CD4-positive, CD25-positive, alpha-beta regulatory T cell (primary cell): Measurements from ENCODE around the gene LMAN1L. TPM values are rescaled to one million over a fixed set of nuclear protein-coding genes. Genes with fewer than 3 reads are reported as not detected.

Source experiments
- ATAC-seq, 2 donors: fragments of 150-1000 bp; cut with Tn5 transposase; one replicate each; pipeline ENCODE4 v1.10.0; 2021; ENCODE audit warnings: low read depth in 2 of 2, moderate number of reproducible peaks in 2 of 2, moderate library complexity in 1 of 2
- DNase-seq, 3 donors: peaks; one replicate each; pipeline versions ENCODE4 v3.0.0 to v3.0.0-alpha.2; 2012 to 2022; ENCODE audit warnings: mixed read lengths in 1 of 3
- H3K27ac ChIP-seq: one replicate; pipeline ENCODE4 v1.7.0; 2013; ENCODE audit warnings: mild to moderate bottlenecking, low read length; ENCODE audit not compliant: insufficient read depth, poor library complexity, severe bottlenecking
- H3K27me3 ChIP-seq: one replicate; pipeline ENCODE4 v1.7.0; 2013; ENCODE audit warnings: low read length; ENCODE audit not compliant: control insufficient read depth, insufficient read depth
- H3K36me3 ChIP-seq: one replicate; pipeline ENCODE4 v1.7.0; 2013; ENCODE audit warnings: mild to moderate bottlenecking, low read length, moderate library complexity; ENCODE audit not compliant: control insufficient read depth, insufficient read depth
- H3K4me1 ChIP-seq: 2 replicates; pipeline ENCODE4 v1.7.0; 2013; ENCODE audit warnings: mild to moderate bottlenecking, low read length; ENCODE audit not compliant: insufficient read depth, control insufficient read depth, poor library complexity, severe bottlenecking
- H3K4me3 ChIP-seq: one replicate; pipeline ENCODE4 v1.7.0; 2013; ENCODE audit warnings: low read depth, mild to moderate bottlenecking, low read length, moderate library complexity
- H3K9me3 ChIP-seq, 2 experiments: 1 replicate in 1 of 2; 2 replicates in 1 of 2; pipeline ENCODE4 v1.7.0; 2013; ENCODE audit warnings: low read length in 2 of 2, mild to moderate bottlenecking in 1 of 2, moderate library complexity in 1 of 2; ENCODE audit not compliant: control insufficient read depth in 2 of 2
- H3K27ac Mint-ChIP-seq, 3 donors: one replicate each; pipeline ENCODE4 v1.8.0; 2020 to 2022; ENCODE audit warnings: mild to moderate bottlenecking in 3 of 3, mixed read lengths in 3 of 3, moderate library complexity in 2 of 3
- H3K27me3 Mint-ChIP-seq: one replicate; pipeline ENCODE4 v1.8.0; 2022; ENCODE audit warnings: mild to moderate bottlenecking, mixed read lengths
- H3K36me3 Mint-ChIP-seq: one replicate; pipeline ENCODE4 v1.8.0; 2020; ENCODE audit warnings: mixed read lengths
- H3K4me1 Mint-ChIP-seq, 4 donors: one replicate each; pipeline ENCODE4 v1.8.0; 2020 to 2022; ENCODE audit warnings: mixed read lengths in 4 of 4, mild to moderate bottlenecking in 1 of 4
- H3K4me3 Mint-ChIP-seq, 4 donors: one replicate each; pipeline ENCODE4 v1.8.0; 2020 to 2022; ENCODE audit warnings: mild to moderate bottlenecking in 4 of 4, mixed read lengths in 4 of 4, moderate library complexity in 3 of 4
- H3K9me3 Mint-ChIP-seq, 7 donors: one replicate each; pipeline ENCODE4 v1.8.0; 2020 to 2022; ENCODE audit warnings: mixed read lengths in 7 of 7, mild to moderate bottlenecking in 3 of 7, moderate library complexity in 2 of 7
- polyA plus RNA-seq, 4 donors: library from polyadenylated mRNA; unstranded; fragments of 300-500 nt; fragmentation: Illumina TruSeq; gene quantifications; one replicate each; pipeline ENCODE4 v1.2.3, GENCODE V29; 2021
- total RNA-seq: library from RNA; stranded (reverse); gene quantifications from one replicate; pipeline ENCODE4 v1.2.3, GENCODE V29; 2022

LMAN1L gene
- total and polyA plus RNA-seq, 5 donors from 2014 or later = not detected

GRCh38 chr15:74838746-74839525, 26.3 kb downstream of the LMAN1L start:
- Histone ChIP-seq H3K36me3 (no peaks in the 10 kb centered on the region), H3K27me3 (no peaks in the 10 kb centered on the region), H3K9me3 (no peaks in the 10 kb centered on the region), H3K4me1 (peaks cover 25% of the 10 kb centered on the region), H3K27ac (no peak overlapping the region), H3K4me3 (no peak overlapping the region)
- Mint-ChIP-seq H3K27me3 (no peaks in the 10 kb centered on the region), H3K9me3 (no peaks in the 10 kb centered on the region), H3K4me1 (peaks cover 0 to 41% (median 20%) of the 10 kb centered on the region in 4 donors), H3K36me3 (peaks cover 11% of the 10 kb centered on the region), H3K27ac (peak overlapping the region in 2 of 3 donors; percentile 65 to 67), H3K4me3 (no peak overlapping the region)
- ATAC-seq (no peak), DNase-seq (no peak)

- H3K27ac ChIP-seq = no peak overlapping the region
- H3K9me3 Mint-ChIP-seq = no peaks in the 10 kb centered on the region
- no peak for ATAC-seq
- H3K27me3 ChIP-seq = no peaks in the 10 kb centered on the region
- H3K27ac Mint-ChIP-seq = no peak overlapping the region
- no peaks in the 10 kb centered on the region for H3K36me3 ChIP-seq
- H3K4me3 ChIP-seq = no peak overlapping the region
- H3K4me1 ChIP-seq = peaks cover 33% of the 10 kb centered on the region
- H3K4me1 Mint-ChIP-seq = peaks cover 0 to 48% (median 24%) of the 10 kb centered on the region in 4 donors
- H3K4me3 Mint-ChIP-seq = peak overlapping the region in 2 of 4 donors; percentile 13 to 74
- no peaks in the 10 kb centered on the region for H3K9me3 ChIP-seq
- no peaks in the 10 kb centered on the region for H3K27me3 Mint-ChIP-seq
- DNase-seq = no peak
- H3K36me3 Mint-ChIP-seq = peaks cover 11% of the 10 kb centered on the region
These were observed 27.1 kb downstream of the LMAN1L start for GRCh38 chr15:74839526-74840395.

GRCh38 chr15:74840851-74841775, 28.5 kb downstream of the LMAN1L start:
- Histone ChIP-seq H3K4me1 (peaks cover 47% of the 10 kb centered on the region), H3K27ac (no peak overlapping the region), H3K9me3 (no peaks in the 10 kb centered on the region), H3K27me3 (no peaks in the 10 kb centered on the region), H3K36me3 (no peaks in the 10 kb centered on the region), H3K4me3 (no peak overlapping the region)
- Mint-ChIP-seq H3K27ac (peak overlapping the region; percentile 45 to 76 (median 61)), H3K36me3 (peaks cover 15% of the 10 kb centered on the region), H3K4me1 (peaks cover 5 to 59% (median 32%) of the 10 kb centered on the region in 4 donors), H3K4me3 (peak overlapping the region; percentile 39 to 91 (median 80)), H3K27me3 (no peaks in the 10 kb centered on the region), H3K9me3 (no peaks in the 10 kb centered on the region)
- ATAC-seq (no peak), DNase-seq (no peak)

GRCh38 chr15:74841891-74842373, 29.3 kb downstream of the LMAN1L start:
- Histone ChIP-seq H3K27me3 (no peaks in the 10 kb centered on the region), H3K9me3 (no peaks in the 10 kb centered on the region), H3K4me3 (peak overlapping the region; percentile 68), H3K36me3 (no peaks in the 10 kb centered on the region), H3K4me1 (peaks cover 48% of the 10 kb centered on the region), H3K27ac (peak overlapping the region; percentile 79)
- Mint-ChIP-seq H3K27ac (peak overlapping the region; percentile 45 to 71 (median 60)), H3K4me3 (peak overlapping the region; percentile 74 to 91 (median 86)), H3K9me3 (no peaks in the 10 kb centered on the region), H3K36me3 (peaks cover 15% of the 10 kb centered on the region), H3K4me1 (peaks cover 5 to 63% (median 35%) of the 10 kb centered on the region in 4 donors), H3K27me3 (no peaks in the 10 kb centered on the region)
- DNase-seq (no peak), ATAC-seq (no peak)

GRCh38 chr15:74842581-74843444, 30.2 kb downstream of the LMAN1L start, which contains the start of gene ULK3:
ULK3 (minus strand) TSS chr15:74843156; CDS start chr15:74843105, 51 bp downstream.
- Histone ChIP-seq H3K27me3 (no peaks in the 10 kb centered on the region), H3K9me3 (no peaks in the 10 kb centered on the region), H3K4me3 (peak within 1 kb of the TSS; percentile 68), H3K4me1 (peaks cover 48% of the 10 kb centered on the region), H3K27ac (peak within 1 kb of the TSS; percentile 83), H3K36me3 (peaks cover 5% of the 10 kb centered on the region)
- H3K27me3 Mint-ChIP-seq = no peaks in the 10 kb centered on the region
- H3K4me3 Mint-ChIP-seq = peak within 1 kb of the TSS; percentile 74 to 92 (median 88)
- peaks cover 18% of the 10 kb centered on the region for H3K36me3 Mint-ChIP-seq
- ATAC-seq (peak; percentile 83 to 88), DNase-seq (peak; percentile 90 to 94 (median 93))
- H3K9me3 Mint-ChIP-seq = no peaks in the 10 kb centered on the region
- peak within 1 kb of the TSS; percentile 95 to 99 (median 97) for H3K27ac Mint-ChIP-seq
- H3K4me1 Mint-ChIP-seq = peaks cover 5 to 68% (median 36%) of the 10 kb centered on the region in 4 donors

- Histone ChIP-seq H3K27me3 (no peaks in the 10 kb centered on the region), H3K27ac (peak overlapping the region; percentile 83), H3K9me3 (no peaks in the 10 kb centered on the region), H3K4me3 (peak overlapping the region; percentile 55), H3K36me3 (peaks cover 11% of the 10 kb centered on the region), H3K4me1 (peaks cover 48% of the 10 kb centered on the region)
- H3K4me3 Mint-ChIP-seq = peak overlapping the region; percentile 74 to 92 (median 88)
- no peaks in the 10 kb centered on the region for H3K27me3 Mint-ChIP-seq
- peaks cover 5 to 68% (median 36%) of the 10 kb centered on the region in 4 donors for H3K4me1 Mint-ChIP-seq
- no peaks in the 10 kb centered on the region for H3K9me3 Mint-ChIP-seq
- DNase-seq (no peak), ATAC-seq (no peak)
- peak overlapping the region; percentile 93 to 99 (median 95) for H3K27ac Mint-ChIP-seq
- peaks cover 23% of the 10 kb centered on the region for H3K36me3 Mint-ChIP-seq
These were observed 30.8 kb downstream of the LMAN1L start for GRCh38 chr15:74843445-74843828.
